ENCODE results near the gene SCARB2. TPM values are rescaled to one million over a fixed set of nuclear protein-coding genes. Genes with fewer than 3 reads are reported as not detected.

SCARB2 gene
- polyA plus RNA-seq, 1 experiment: 65.3 TPM

DNA sequence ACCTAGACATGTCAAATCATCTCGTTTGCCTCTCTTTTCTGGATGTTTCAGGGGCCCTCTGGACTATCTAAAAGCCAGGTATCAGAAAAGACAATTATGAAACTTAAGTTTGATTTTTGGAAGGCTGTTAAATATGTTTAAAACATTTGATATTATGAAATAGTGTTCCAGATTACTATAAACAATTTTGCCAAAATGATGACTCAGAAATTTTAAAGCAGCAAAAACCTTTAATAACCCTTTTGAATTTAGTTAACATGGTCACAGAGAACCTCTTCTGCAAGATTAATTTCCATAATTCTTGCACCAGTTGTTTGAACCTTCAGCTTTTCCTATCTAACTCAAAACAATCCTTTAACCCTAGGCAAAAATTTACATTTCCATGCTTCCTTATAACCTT is 19.1 kb upstream of the SCARB2 start:
- Histone ChIP-seq H3K36me3 (ENCODE audit: control insufficient read depth, insufficient read depth, low read length) (no peaks in the 10 kb centered on the region), H3K27me3 (ENCODE audit: control insufficient read depth, insufficient read depth, low read length) (peaks cover 1% of the 10 kb centered on the region), H3K4me3 (ENCODE audit: low read depth, low read length) (no peak overlapping the region)
- POLR2A ChIA-PET: no interaction called here
- no peak for DNase-seq (ENCODE audit: low read depth)
- TF ChIP-seq, protein P1, sequence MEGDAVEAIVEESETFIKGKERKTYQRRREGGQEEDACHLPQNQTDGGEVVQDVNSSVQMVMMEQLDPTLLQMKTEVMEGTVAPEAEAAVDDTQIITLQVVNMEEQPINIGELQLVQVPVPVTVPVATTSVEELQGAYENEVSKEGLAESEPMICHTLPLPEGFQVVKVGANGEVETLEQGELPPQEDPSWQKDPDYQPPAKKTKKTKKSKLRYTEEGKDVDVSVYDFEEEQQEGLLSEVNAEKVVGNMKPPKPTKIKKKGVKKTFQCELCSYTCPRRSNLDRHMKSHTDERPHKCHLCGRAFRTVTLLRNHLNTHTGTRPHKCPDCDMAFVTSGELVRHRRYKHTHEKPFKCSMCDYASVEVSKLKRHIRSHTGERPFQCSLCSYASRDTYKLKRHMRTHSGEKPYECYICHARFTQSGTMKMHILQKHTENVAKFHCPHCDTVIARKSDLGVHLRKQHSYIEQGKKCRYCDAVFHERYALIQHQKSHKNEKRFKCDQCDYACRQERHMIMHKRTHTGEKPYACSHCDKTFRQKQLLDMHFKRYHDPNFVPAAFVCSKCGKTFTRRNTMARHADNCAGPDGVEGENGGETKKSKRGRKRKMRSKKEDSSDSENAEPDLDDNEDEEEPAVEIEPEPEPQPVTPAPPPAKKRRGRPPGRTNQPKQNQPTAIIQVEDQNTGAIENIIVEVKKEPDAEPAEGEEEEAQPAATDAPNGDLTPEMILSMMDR (IDR thresholded peaks at IDR 0.05; ENCODE audit: insufficient read depth, low read depth, low read length): no peak
- CTCF ChIA-PET: interaction anchor here (0.9 to 2.0 kb wide), 2 partner anchors 13 to 53 kb away, joined by 3 to 5 read pairs; no protein-coding TSS in a partner anchor

DNA sequence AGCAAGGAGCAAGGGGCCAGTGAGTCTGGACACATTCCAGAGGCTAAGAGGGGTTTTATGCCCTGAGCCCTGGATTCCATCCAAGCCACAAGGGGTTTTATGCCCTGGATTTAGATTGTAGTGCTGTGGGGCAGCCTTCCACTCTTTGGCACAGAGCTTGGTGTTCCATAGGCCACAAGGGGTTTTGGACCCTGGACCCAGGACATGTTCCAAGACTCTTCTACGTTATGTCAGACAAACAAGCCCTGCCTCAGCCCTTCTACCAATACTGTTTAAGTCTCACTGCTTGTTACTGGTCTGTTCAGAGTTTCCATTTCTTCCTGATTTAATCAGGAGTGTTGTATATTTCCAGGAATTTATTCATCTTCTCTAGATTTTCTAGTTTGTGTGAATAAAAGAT is 12.8 kb upstream of the SCARB2 start:
- CTCF ChIA-PET: interaction anchor here (1.9 kb wide), 1 partner anchor 11 kb away, joined by 6 read pairs; no protein-coding TSS in a partner anchor
- H3K27me3 ChIP-seq (ENCODE audit: control insufficient read depth, insufficient read depth, low read length): peaks cover 1% of the 10 kb centered on the region
- POLR2A ChIA-PET: no interaction called here
- no peaks in the 10 kb centered on the region for H3K36me3 ChIP-seq (ENCODE audit: control insufficient read depth, insufficient read depth, low read length)
- DNase-seq (ENCODE audit: low read depth): no peak
- TF ChIP-seq, protein P1 (IDR thresholded peaks at IDR 0.05; ENCODE audit: insufficient read depth, low read depth, low read length): no peak
- no peak overlapping the region for H3K4me3 ChIP-seq (ENCODE audit: low read depth, low read length)

DNA sequence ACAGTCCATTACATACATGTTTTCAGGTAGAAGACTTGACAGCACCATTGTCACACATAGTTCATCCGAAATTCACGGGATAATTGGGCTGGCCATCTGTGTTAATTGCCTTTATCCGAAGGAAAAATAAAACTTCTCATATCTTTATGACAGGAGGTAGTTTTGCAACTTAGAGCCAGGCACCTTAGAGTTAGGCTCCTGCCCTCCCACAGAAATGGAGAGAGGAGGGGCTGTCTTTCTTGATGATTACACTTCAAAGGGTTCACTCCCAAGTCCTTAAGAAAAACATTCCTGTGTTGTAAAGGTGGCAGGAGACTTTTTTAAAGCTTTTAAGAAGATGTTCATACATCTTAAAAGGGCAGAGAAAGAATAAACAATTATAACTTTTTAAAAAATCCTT is 10.5 kb upstream of the SCARB2 start:
- POLR2A ChIA-PET: no interaction called here
- DNase-seq (ENCODE audit: low read depth): no peak
- TF ChIP-seq, protein P1 (IDR thresholded peaks at IDR 0.05; ENCODE audit: insufficient read depth, low read depth, low read length): no peak
- CTCF ChIA-PET: no interaction called here
- Histone ChIP-seq H3K36me3 (ENCODE audit: control insufficient read depth, insufficient read depth, low read length) (no peaks in the 10 kb centered on the region), H3K27me3 (ENCODE audit: control insufficient read depth, insufficient read depth, low read length) (no peaks in the 10 kb centered on the region; the same call in 1 of the 2 replicates), H3K4me3 (ENCODE audit: low read depth, low read length) (no peak overlapping the region)

DNA sequence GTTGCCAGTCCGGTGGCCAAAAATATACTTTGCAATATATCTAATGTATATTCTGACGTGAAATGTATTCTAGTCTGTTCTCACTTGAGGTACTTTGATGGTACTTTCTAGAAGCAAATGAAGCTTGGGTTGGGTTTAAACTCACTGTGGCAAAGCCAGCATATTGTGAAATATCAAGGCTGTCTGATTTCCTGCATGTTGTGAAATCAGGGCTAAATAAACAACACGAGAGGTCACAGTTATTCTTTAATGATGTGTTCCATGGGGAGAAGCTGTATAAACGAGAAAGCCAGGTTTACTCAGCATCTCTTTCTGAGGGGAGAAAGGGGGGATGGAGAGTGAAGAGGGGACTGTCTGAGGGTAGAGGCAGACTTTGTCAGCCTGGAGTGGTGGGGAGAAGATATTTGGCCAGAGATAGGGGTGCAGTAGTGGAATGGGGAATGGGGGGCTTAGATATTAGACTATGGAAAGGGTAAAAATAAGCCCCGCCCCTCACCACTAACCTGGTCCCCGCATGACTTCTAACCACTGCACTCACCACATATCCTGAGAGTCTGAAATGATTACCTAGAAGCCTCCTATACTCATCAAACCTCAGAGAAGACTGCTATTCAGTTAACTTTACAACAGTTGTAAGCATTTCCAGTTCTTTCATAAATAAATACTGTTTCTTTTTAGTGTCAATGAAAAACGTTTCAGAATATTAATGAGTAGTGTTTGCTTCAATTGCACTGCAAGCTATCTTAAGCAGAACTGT is 5.9 kb upstream of the SCARB2 start:
- H3K27me3 ChIP-seq (ENCODE audit: control insufficient read depth, insufficient read depth, low read length): no peaks in the 10 kb centered on the region
- TF ChIP-seq, protein P1 (IDR thresholded peaks at IDR 0.05; ENCODE audit: insufficient read depth, low read depth, low read length): no peak
- ChIA-PET CTCF (interaction anchor here (0.9 to 1.4 kb wide), 3 partner anchors 14 to 39 kb away, joined by 3 read pairs; no protein-coding TSS in a partner anchor), POLR2A (interaction anchor here (0.6 kb wide), 1 partner anchor 891 kb away, joined by 4 read pairs; no protein-coding TSS in a partner anchor)
- H3K4me3 ChIP-seq (ENCODE audit: low read depth, low read length): no peak overlapping the region
- no peak for DNase-seq (ENCODE audit: low read depth)
- no peaks in the 10 kb centered on the region for H3K36me3 ChIP-seq (ENCODE audit: control insufficient read depth, insufficient read depth, low read length)

DNA sequence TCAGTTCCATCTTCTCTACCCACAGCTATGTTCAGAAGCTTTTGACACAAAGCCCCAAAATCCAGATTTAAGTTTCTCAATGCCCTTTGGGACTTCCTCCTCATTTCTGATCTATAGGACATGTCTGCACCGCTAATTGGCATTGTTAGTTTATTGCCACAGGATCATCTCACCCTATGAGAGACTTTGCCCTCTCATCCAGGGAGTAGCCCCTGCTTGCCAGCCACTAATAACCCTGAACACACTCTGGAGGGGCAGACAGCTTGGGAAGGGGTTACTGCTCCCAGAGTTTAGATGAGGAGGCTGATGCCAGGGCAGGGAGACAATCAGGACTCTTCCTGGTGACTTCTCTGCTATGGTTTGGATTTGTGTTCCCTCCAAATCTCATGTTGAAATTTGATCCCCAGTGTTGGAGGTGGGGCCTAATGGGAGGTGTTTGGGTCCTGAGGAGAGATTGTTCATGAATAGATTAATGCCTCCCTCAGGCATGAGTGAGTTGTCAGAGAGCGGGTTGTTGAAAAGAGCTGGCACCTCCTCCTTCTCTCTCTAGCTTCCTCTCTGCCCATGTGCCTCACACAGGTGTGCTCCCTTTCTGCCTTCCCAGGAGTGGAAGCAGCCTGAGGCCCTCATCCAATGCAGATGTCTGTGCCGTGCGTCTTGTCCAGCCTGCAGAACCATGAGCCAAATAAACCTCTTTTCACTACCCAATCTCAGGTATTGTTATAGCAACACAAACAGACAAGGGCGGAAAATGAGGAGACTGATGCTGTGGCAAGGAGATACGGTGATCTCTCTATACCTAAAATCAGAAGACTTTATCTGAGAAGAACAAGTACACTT is 3.6 kb upstream of the SCARB2 start:
- CTCF ChIA-PET: interaction anchor here (1.1 to 2.0 kb wide), 3 partner anchors 8 to 90 kb away, joined by 3 to 6 read pairs (median 4); partner anchors contain the start of gene STBD1
- TF ChIP-seq, protein P1 (IDR thresholded peaks at IDR 0.05; ENCODE audit: insufficient read depth, low read depth, low read length): no peak
- Histone ChIP-seq H3K36me3 (ENCODE audit: control insufficient read depth, insufficient read depth, low read length) (no peaks in the 10 kb centered on the region), H3K4me3 (ENCODE audit: low read depth, low read length) (no peak overlapping the region), H3K27me3 (ENCODE audit: control insufficient read depth, insufficient read depth, low read length) (no peaks in the 10 kb centered on the region)
- POLR2A ChIA-PET: no interaction called here
- no peak for DNase-seq (ENCODE audit: low read depth)

Measured in BJ (cell line).